ENCODE measurements around the gene KRT74.

GRCh38 chr12:52559979-52560378, 13.7 kb downstream of the KRT74 start:
- TF ChIP-seq MAX (CRISPR knock-in tag; IDR thresholded peaks at IDR 0.05): no peak
- TF ChIP-seq SUPT5H (IDR thresholded peaks at IDR 0.05): no peak
- no peak for TF ChIP-seq ZNF133 (CRISPR knock-in tag; IDR thresholded peaks at IDR 0.05)
- TF ChIP-seq ATF2 (CRISPR knock-in tag; IDR thresholded peaks at IDR 0.05): no peak
- TF ChIP-seq ZC3H4 (CRISPR knock-in tag; IDR thresholded peaks at IDR 0.05; ENCODE audit: borderline replicate concordance): no peak
